PC-3 (cell line): ENCODE results near the gene NDEL1.

Source experiments
- CTCF ChIP-seq: fragments of 300-600 bp; sonication (generic); conservative IDR thresholded peaks from 2 replicates; pipeline ENCODE4 v1.5.1; 2017; ENCODE audit warnings: antibody characterized with exemption, low read depth, mild to moderate bottlenecking, low read length
- EZH2 ChIP-seq: fragments of 300-600 bp; sonication (generic); IDR thresholded peaks from one replicate; pipeline ENCODE4 v1.6.1; 2017; ENCODE audit warnings: antibody characterized with exemption, mild to moderate bottlenecking, low read length; ENCODE audit not compliant: unreplicated experiment

- TF ChIP-seq CTCF (no peak), EZH2 (no peak)
Observed at GRCh38 chr17:8392674-8393469, 42.8 kb upstream of the NDEL1 start.
